HG03159 (cell line): Measurements from ENCODE around the gene PIP5K1B.

Experiments used
- ATAC-seq: cut with Tn5 transposase; IDR thresholded peaks from one replicate; pipeline ENCODE4 v1.9.1; 2021; ENCODE audit warnings: mild to moderate bottlenecking, moderate library complexity; ENCODE audit not compliant: unreplicated experiment

The PIP5K1B gene

DNA sequence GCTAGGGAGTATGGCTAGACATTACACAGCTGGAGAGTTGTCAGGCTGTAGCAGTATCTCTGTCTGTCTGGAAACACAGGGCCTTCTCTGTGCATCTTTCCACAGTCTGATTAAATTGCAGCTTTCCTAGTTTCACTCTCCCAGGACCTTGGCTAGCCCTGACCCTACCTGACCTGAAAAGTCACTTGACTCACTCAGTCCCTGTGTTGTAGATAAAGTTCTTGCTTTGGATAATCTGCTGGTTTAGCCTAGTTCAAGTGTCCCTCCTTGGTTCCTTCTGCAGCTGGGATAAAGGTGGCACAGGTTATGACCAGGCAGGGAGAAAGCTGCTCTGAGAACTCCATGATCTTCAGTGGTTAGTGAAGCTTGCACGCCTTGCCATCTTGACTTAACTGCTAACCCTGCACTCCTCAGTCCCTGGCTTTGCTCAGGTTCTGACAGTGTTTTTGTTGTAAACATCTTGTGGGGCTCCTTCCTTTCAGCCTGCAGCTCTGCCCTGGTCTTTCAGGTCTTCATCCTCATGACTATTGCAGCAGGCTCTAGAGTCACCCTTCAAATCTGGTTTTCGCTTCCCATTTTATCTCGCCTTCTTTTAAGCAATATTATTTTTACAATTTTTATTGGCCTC, 101.0 kb downstream of the PIP5K1B start:
- ATAC-seq = no peak

DNA sequence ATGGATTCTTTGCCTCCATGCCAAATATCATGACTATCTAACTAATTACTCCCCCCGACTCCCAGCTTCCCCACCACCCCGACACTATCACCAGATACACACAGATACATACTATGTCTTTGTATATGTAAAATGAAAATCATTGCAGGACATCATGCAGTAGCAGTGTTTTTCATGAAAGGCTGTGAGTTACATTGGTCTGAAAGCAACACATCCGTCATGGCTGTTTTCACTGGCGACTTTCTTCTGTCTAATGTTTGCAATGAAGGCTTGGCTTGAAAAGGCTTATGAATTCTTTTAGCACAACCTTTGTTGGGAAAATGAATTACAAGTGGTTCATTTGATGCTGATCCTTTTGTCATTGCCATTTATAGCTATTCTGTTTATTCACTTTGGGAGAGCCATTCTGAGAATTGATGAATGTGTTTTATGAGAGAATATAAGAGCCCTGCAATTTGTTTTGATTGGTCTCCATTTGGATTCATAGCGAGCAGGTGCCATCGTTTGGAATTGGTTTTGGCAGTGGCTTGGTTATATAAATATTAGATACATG, 103.4 kb downstream of the PIP5K1B start:
- no peak for ATAC-seq

- no peak for ATAC-seq
Measured at GRCh38 chr9:68817079-68817875, 112.2 kb downstream of the PIP5K1B start.

DNA sequence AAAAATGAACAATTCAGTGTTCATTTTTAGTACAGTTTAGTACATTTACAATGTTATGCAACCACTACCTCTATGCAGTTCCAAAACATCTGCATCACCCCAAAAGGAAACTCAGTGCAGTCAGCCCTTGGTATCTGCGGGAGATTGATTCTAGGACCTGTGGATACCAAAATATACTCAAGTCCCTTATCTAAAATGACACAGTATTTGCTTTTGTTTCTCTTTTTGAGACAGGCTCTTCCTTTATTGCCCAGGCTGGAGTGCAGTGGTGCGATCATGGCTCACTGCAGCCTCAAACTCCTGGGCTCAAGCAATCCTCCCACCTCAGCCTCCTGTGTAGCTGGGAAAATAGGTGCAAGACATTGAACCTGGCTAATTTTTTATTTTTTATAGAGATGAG, 114.0 kb downstream of the PIP5K1B start:
- ATAC-seq = no peak

GRCh38 chr9:68821911-68822310, 116.9 kb downstream of the PIP5K1B start:
- ATAC-seq = no peak

GRCh38 chr9:68822596-68823165, 117.6 kb downstream of the PIP5K1B start:
- no peak for ATAC-seq

DNA sequence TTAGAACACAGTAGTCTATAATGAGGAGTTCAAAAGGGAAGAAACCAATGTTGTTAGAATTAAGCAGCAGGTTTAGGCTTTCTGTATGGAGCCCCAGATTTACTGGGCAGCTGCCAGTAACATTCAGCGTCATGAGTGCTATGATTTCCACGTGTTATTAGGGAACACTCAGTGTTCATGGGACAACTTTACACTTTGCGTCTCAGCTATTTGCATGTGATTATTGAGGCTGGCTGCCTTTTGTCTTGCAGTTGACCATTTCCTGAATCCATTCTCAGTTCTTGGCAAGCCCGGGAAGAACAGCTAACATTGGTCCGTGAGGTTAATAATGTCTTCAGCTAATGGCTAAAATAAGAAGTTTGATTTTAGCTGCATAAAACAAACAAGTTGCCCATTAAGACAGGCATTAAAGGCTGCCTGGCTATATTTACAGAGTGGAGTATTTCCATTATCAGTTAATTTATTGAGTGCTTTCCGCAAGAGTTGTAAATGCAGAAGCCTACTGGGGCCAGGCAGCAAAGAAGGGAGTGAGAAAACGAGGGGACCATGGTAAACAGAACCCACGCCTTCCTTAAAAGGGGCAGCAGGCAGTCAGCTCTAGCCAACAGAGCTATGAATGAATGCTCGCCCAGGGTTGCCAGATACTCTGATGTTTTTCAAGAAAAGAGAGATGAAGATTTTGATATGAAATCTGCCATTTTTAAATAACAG, 120.9 kb downstream of the PIP5K1B start:
- no peak for ATAC-seq

GRCh38 chr9:68827837-68828744, 123.1 kb downstream of the PIP5K1B start:
- no peak for ATAC-seq

DNA sequence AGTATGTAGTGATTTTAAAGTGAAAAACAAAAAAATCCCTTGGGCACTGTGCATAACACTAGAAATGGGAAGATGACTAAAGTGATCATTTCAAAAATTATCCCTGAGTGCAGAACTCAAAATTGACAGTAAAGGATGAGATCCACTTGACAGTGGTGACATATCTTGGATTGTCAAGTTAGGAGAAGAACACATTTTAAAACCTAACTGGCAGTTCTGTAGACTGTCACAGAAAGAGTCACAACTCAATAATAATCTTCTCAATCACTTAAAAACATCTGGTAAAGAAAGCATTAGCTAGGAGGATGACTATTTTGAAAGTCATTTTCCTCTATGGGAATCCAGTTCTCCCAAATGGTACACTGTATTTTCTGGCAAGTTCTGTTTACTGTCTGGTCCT, 127.1 kb downstream of the PIP5K1B start:
- ATAC-seq = no peak

- no peak for ATAC-seq
Measured at GRCh38 chr9:68832861-68833518, 128.0 kb downstream of the PIP5K1B start.

GRCh38 chr9:68834931-68835520, 130.0 kb downstream of the PIP5K1B start:
- no peak for ATAC-seq

GRCh38 chr9:68836788-68837187, 131.7 kb downstream of the PIP5K1B start:
- ATAC-seq = no peak

- ATAC-seq = no peak
Measured at GRCh38 chr9:68838245-68838644, 133.2 kb downstream of the PIP5K1B start.

DNA sequence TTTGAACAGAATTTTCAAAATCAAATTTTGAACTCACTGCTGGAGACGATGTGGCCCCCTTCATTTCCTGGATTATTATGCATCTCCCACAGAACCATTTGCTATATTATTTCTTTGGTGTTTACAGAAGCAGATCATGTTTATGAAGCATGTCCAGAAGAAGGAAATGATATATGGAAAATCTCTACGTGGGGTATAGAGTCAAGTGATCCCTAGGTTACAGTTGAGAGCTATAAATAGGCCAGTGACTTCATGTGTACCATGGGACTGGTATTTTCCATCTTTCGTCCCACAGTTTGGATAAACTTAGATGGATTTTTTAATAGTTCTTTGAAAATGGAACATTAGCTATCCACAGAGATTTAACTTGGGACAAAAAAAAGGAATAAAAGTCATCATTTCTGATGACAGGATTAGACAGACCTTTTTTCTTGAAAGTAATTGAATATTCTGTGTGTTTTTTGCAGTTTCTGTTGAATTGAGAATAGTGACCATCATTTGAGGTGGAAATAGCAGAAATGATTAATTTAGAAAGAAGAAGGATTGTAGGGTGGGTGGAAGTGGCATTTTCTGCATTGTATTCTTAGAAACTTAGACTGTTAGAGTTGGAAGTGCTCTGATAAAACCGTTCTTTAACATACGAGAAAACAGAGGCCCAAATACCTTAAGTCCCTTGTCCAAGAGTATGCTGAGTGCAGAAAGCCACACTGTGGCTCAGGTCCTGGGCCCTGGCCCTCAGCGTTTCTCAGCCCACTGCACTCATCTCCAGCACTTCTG, 136.4 kb downstream of the PIP5K1B start:
- ATAC-seq = no peak

DNA sequence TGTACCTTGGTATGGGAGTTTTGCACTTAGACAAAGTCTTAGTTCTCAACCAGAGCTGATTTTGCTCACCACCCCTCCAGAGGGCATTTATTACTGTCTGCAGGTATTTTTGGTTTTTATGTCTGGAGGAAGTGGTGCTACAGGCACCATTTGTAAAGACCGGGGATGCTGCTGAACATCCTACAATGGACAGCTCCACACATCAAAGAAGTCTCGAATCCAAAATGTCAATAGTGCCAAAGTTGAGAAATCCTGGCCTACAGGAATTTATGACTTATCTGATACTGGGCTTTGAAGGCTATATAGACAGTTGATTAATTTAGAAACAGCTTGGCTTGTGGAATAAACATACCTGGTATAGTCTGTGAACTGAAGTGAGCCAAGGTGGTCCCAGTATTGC, 137.5 kb downstream of the PIP5K1B start:
- no peak for ATAC-seq

DNA sequence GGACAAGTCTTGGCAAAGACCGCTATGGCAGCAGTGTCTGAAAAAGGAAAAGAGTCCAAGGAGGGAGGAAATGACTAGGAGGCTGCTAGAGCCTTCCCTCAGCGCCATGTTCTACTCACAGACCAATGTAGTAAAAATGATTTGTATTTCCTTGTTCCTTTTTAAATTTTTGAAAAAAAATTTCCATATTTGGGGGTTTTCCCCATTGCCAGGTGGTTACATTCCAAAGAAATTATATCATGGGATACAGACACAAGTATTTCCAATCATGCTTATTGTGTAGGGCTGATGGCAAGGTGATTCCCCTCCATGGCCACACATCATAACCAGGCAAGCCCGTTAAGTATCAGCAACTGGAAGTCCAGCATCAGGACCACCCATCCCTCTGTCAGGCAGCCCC, 138.2 kb downstream of the PIP5K1B start:
- ATAC-seq = no peak

DNA sequence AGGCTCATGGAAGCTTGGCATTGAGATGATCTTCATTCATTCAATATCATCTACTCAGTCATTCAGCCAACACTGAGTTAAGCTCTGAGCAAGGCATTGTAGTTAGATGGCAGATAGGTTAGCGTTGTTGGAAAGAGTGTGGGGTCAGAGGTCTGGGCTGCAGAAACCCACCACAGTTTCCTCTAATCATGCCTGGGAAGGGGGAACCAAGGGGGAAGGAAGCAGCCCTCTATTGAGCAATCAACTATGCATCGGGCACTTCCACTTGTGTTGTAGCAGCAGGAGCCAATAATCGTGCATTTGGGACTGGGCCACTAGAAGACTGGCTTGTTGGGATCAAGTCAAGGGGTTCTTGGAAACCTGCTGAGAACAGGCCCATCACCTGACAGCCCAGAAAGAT, 139.1 kb downstream of the PIP5K1B start:
- no peak for ATAC-seq
